Gastrocnemius medialis (tissue), 4 donors: ENCODE data around the gene RTN4RL1. TPM values are rescaled to one million over a fixed set of nuclear protein-coding genes. Genes with fewer than 3 reads are reported as not detected.

Experiments used
- ATAC-seq, 2 donors: fragments of 150-250 bp; one replicate each; pipeline ENCODE4 v1.9.1; 2016
- DNase-seq, 2 donors: peaks; one replicate each; pipeline ENCODE4 v3.0.0-alpha.2; 2019
- H3K27ac ChIP-seq, 4 donors: fragments of 200-600 bp; sonication (generic); 1 replicate in 1 of 4; 2 replicates in 3 of 4; pipeline ENCODE4 v1.5.1; 2016 to 2018; ENCODE audit warnings: mild to moderate bottlenecking in 2 of 4, moderate library complexity in 1 of 4
- H3K27me3 ChIP-seq, 3 donors: fragments of 200-600 bp; sonication (generic) in 2 of 3; 1 replicate in 1 of 3; 2 replicates in 2 of 3; pipeline versions ENCODE4 v1.5.1 to v1.6.0; 2016 to 2019; ENCODE audit warnings: mild to moderate bottlenecking in 1 of 3, moderate library complexity in 1 of 3
- H3K36me3 ChIP-seq, 2 donors: fragments of 200-600 bp; sonication (generic) in 1 of 2; one replicate each; pipeline ENCODE4 v1.5.1; 2017 to 2018
- H3K4me1 ChIP-seq, 2 donors: fragments of 200-600 bp; sonication (generic) in 1 of 2; one replicate each; pipeline ENCODE4 v1.5.1; 2016 to 2017; ENCODE audit warnings: mild to moderate bottlenecking in 2 of 2
- H3K4me3 ChIP-seq, 4 donors: fragments of 200-600 bp; sonication (generic) in 3 of 4; 1 replicate in 1 of 4; 2 replicates in 3 of 4; pipeline ENCODE4 v1.5.1; 2016 to 2019; ENCODE audit warnings: mild to moderate bottlenecking in 2 of 4
- H3K9me3 ChIP-seq, 3 donors: fragments of 200-600 bp; sonication (generic) in 2 of 3; 1 replicate in 1 of 3; 2 replicates in 2 of 3; pipeline ENCODE4 v1.5.1; 2016 to 2019
- CTCF ChIP-seq, 5 experiments: fragments of 450-650 bp in 3 of 5; fragments of 200-600 bp in 2 of 5; sonication (generic) in 2 of 5; IDR thresholded peaks in 4 of 5; conservative IDR thresholded peaks in 1 of 5; 1 replicate in 4 of 5; 2 replicates in 1 of 5; pipeline ENCODE4 v1.5.1; 2016 to 2019; ENCODE audit warnings: antibody characterized with exemption in 5 of 5, mild to moderate bottlenecking in 3 of 5, moderate library complexity in 3 of 5
- POLR2A ChIP-seq, 2 donors: fragments of 450-650 bp; IDR thresholded peaks; one replicate each; pipeline ENCODE4 v1.6.1; 2017; ENCODE audit warnings: antibody characterized with exemption in 2 of 2, mild to moderate bottlenecking in 2 of 2, moderate library complexity in 2 of 2
- in situ Hi-C, 4 donors: fragments of 200-750 bp; cut with MboI; loops; one replicate each; pipeline versions ENCODE4 v1.15.0 to v1.8.0; 2017; ENCODE audit warnings: low sequenced_read_pairs in 4 of 4
- intact Hi-C: fragments of 100-400 bp; cut with DNase I; formaldehyde crosslinking; loops from one replicate; pipeline ENCODE4 v1.15.1; 2023; ENCODE audit warnings: low total_unique reads
- total RNA-seq, 4 donors: library from RNA; depleted of rRNA; stranded (reverse); fragments of >200 nt; gene quantifications; one replicate each; pipeline versions ENCODE4 v1.1.0 to v1.2.3, GENCODE V29; 2016

Gene RTN4RL1
- total RNA-seq, 4 donors from 2014 or later = 0.31 to 1.7 (median 1.2) TPM

DNA sequence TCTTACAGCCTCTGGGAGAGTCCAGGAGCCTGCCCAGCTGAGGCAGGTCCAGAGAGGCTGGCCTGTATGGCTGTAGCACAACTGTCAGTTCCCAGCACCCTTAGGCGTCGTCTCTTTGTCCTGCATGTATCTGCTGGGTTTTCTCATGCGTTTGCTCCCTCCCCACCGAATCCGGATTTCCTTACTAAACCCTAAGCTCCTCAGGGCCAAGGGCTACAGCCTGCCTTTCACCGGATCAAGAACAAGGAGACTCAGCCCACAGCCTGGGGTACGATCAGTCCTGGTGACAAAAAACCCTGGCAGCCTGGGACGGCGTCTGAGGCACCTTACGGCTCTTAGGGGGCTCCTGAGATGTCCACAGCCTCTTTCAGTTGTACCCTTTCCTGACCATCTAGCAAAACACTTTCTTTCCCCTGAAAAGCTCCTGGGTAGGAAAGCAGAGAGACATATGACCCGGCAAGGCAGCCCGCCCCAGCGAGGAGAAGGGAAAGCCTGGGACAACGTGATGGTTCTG lies 42.0 kb upstream of the RTN4RL1 start:
- Histone ChIP-seq H3K4me3 (no peak overlapping the region), H3K36me3 (peaks cover 0 to 25% of the 10 kb centered on the region in 2 donors), H3K27ac (peak overlapping the region; percentile 68 to 82 (median 74)), H3K9me3 (no peaks in the 10 kb centered on the region), H3K27me3 (no peaks in the 10 kb centered on the region), H3K4me1 (peaks cover 49 to 51% of the 10 kb centered on the region in 2 donors)
- in situ Hi-C loops = loop anchor here in 2 of 4 donors (5.0 to 10.0 kb wide), 2 partner anchors 175 to 178 kb away; no protein-coding TSS in a partner anchor
- TF ChIP-seq CTCF (IDR thresholded peaks at IDR 0.05 in 4 of 5, conservative IDR thresholded peaks at IDR 0.05 in 1 of 5) = no peak
- no peak for TF ChIP-seq POLR2A (IDR thresholded peaks at IDR 0.05)
- DNase-seq = no peak
- no peak for ATAC-seq
- intact Hi-C loops = no loop called here

DNA sequence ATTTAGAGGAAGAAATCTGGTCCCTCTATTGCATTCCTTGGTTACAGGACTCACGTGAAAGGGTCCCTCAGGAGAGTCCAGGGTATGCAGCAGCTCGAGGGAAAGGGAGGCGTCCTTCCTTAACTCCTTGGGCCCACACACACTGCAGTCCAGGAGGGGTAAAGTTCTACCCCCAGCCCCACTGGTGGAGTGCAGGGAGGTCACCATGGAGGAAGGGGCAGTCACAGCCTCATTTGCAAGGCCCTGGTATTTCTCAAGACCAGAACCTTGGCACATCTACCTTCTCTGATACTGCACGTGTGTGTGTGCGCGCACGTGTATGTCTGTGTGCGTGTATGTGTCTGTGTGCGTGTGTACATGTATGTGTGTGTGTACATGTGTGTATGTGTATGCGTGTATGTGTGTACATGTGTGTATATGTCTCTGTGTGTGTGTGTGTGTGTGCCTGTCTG lies 40.8 kb upstream of the RTN4RL1 start:
- Histone ChIP-seq H3K36me3 (peaks cover 0 to 25% of the 10 kb centered on the region in 2 donors), H3K4me1 (peaks cover 46 to 48% of the 10 kb centered on the region in 2 donors), H3K27me3 (no peaks in the 10 kb centered on the region), H3K9me3 (no peaks in the 10 kb centered on the region), H3K4me3 (no peak overlapping the region), H3K27ac (peak overlapping the region; percentile 68 to 82 (median 74))
- intact Hi-C loops = no loop called here
- ATAC-seq (no peak), DNase-seq (no peak)
- TF ChIP-seq CTCF (IDR thresholded peaks at IDR 0.05 in 4 of 5, conservative IDR thresholded peaks at IDR 0.05 in 1 of 5) = no peak
- no peak for TF ChIP-seq POLR2A (IDR thresholded peaks at IDR 0.05)
- in situ Hi-C loops = loop anchor here in 2 of 4 donors (5.0 to 10.0 kb wide), 2 partner anchors 176 to 179 kb away; no protein-coding TSS in a partner anchor

DNA sequence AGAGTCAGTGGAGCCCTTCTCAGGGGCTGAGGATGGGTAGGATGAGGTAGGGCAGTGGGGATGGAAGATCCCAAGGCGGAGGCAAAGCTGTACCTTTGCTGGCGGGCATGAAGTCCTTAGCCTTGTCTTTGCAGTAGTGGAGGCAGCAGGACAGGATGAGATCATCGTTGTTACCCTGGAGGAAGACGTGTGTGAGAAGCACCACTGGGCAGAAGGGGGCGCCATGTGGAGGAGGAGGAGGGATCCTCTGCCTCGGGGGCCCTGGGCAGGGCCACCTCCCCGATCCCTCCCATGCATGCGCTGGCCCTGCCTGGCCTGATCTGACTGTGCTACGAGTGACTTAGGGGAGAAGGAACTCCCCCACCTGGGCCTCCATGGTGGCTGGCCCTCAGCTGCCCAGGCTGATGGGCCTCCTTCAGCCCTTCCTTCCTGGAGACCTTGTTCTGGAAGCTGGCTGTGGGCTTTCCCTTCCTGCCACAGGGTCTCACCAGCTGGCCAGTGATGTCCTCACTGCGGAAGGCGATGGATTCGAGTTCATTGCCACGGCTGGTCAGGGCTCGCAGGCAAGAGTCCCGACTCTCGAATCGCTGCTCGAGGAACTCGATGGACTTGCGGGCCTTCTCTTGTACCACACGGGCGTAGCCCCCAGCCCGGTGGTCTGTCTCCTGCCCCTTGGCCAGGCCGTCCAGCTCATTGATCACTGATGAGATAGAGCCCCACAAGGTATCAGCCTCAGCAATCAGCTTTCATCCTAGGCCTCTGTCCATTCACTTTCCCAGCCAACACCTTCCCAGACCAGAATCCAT lies 40.0 kb upstream of the RTN4RL1 start:
- peak overlapping the region; percentile 68 to 82 (median 74) for H3K27ac ChIP-seq
- peaks cover 40 to 41% of the 10 kb centered on the region in 2 donors for H3K4me1 ChIP-seq
- in situ Hi-C loops (loop anchor here in 3 of 4 donors (5.0 to 10.0 kb wide), 3 partner anchors 177 to 182 kb away; no protein-coding TSS in a partner anchor), intact Hi-C loops (no loop called here)
- H3K27me3 ChIP-seq = no peaks in the 10 kb centered on the region
- peaks cover 0 to 25% of the 10 kb centered on the region in 2 donors for H3K36me3 ChIP-seq
- TF ChIP-seq POLR2A (IDR thresholded peaks at IDR 0.05) = no peak
- peak in 1 of 5 experiments; percentile 17 for TF ChIP-seq CTCF (IDR thresholded peaks at IDR 0.05 in 4 of 5, conservative IDR thresholded peaks at IDR 0.05 in 1 of 5)
- DNase-seq (no peak), ATAC-seq (no peak)
- H3K9me3 ChIP-seq = no peaks in the 10 kb centered on the region
- no peak overlapping the region for H3K4me3 ChIP-seq

GRCh38 chr17:2064520-2064971 lies 39.4 kb upstream of the RTN4RL1 start:
- H3K4me3 ChIP-seq = no peak overlapping the region
- in situ Hi-C loops = loop anchor here in 2 of 4 donors (5.0 to 10.0 kb wide), 2 partner anchors 180 to 183 kb away; no protein-coding TSS in a partner anchor
- H3K27me3 ChIP-seq = no peaks in the 10 kb centered on the region
- peaks cover 0 to 25% of the 10 kb centered on the region in 2 donors for H3K36me3 ChIP-seq
- TF ChIP-seq CTCF (IDR thresholded peaks at IDR 0.05 in 4 of 5, conservative IDR thresholded peaks at IDR 0.05 in 1 of 5) (no peak), POLR2A (IDR thresholded peaks at IDR 0.05) (no peak)
- H3K27ac ChIP-seq = peak overlapping the region; percentile 68 to 82 (median 74)
- DNase-seq = no peak
- ATAC-seq = peak in 1 of 2 donors; percentile 14
- intact Hi-C loops = no loop called here
- no peaks in the 10 kb centered on the region for H3K9me3 ChIP-seq
- peaks cover 38 to 43% of the 10 kb centered on the region in 2 donors for H3K4me1 ChIP-seq
